Mesodermal cell (in vitro differentiated cells): ENCODE data around the gene TMPRSS6.

ENCODE experiments used
- H3K27ac ChIP-seq: 2 replicates; pipeline ENCODE4 v1.7.0; 2013; ENCODE audit warnings: mild to moderate bottlenecking, low read depth, low read length, moderate library complexity; ENCODE audit not compliant: severe bottlenecking
- H3K36me3 ChIP-seq: 2 replicates; pipeline ENCODE4 v1.7.1; 2013; ENCODE audit warnings: mild to moderate bottlenecking, low read length, moderate library complexity; ENCODE audit not compliant: control insufficient read depth, insufficient read depth
- H3K4me1 ChIP-seq: one replicate; pipeline ENCODE4 v1.7.1; 2013; ENCODE audit warnings: mild to moderate bottlenecking, low read length; ENCODE audit not compliant: insufficient read depth, control insufficient read depth, poor library complexity, severe bottlenecking
- H3K4me3 ChIP-seq: 2 replicates; pipeline ENCODE4 v1.7.0; 2013; ENCODE audit warnings: low read length, control low read depth, mild to moderate bottlenecking; ENCODE audit not compliant: insufficient read depth, poor library complexity, severe bottlenecking; ENCODE audit errors: extremely low read depth
- H3K9me3 ChIP-seq: 2 replicates; pipeline ENCODE4 v1.7.1; 2013; ENCODE audit warnings: mild to moderate bottlenecking, low read length, moderate library complexity; ENCODE audit not compliant: control insufficient read depth
- WGBS, 2 experiments: methylation state at CpG; one replicate each; pipeline ENCODE4 v1.1.5; 2013; ENCODE audit warnings: missing lambda C conversion rate in 2 of 2; ENCODE audit not compliant: insufficient coverage in 2 of 2; 5-methylcytosine and 5-hydroxymethylcytosine counted together

TMPRSS6 gene

GRCh38 chr22:37088108-37088605 lies 21.4 kb downstream of the TMPRSS6 start:
- 39 to 53% methylated on average over 3 to 5 of the region's 6 CpGs for WGBS, 2 experiments
- no peaks in the 10 kb centered on the region for H3K4me1 ChIP-seq
- H3K36me3 ChIP-seq = no peaks in the 10 kb centered on the region
- no peaks in the 10 kb centered on the region for H3K9me3 ChIP-seq
- no peak overlapping the region for H3K4me3 ChIP-seq
- no peak overlapping the region for H3K27ac ChIP-seq

DNA sequence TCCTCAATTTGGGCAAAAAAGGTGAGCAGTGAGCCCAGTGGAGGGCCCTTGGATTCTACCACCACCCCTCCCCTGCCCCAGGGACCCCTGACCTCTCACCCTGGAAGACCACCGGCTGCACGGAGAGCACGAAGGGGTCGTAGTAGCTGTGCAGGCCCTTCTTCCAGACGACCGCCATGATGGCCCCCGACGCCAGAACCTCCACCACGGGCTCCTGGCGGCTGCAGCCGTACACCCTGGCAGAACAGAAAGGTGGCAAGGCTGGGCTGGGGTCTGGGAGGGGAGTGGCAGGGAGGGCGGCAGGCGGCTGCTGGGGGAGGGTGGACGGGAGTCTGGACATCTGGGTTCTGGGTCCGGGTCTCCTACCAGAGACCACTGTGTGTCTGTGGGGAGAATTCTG lies 23.3 kb downstream of the TMPRSS6 start:
- H3K9me3 ChIP-seq = no peaks in the 10 kb centered on the region
- no peaks in the 10 kb centered on the region for H3K4me1 ChIP-seq
- 89% methylated on average over 13 to 14 of the region's 15 CpGs for WGBS, 2 experiments
- no peak overlapping the region for H3K27ac ChIP-seq
- H3K4me3 ChIP-seq = no peak overlapping the region
- no peaks in the 10 kb centered on the region for H3K36me3 ChIP-seq

DNA sequence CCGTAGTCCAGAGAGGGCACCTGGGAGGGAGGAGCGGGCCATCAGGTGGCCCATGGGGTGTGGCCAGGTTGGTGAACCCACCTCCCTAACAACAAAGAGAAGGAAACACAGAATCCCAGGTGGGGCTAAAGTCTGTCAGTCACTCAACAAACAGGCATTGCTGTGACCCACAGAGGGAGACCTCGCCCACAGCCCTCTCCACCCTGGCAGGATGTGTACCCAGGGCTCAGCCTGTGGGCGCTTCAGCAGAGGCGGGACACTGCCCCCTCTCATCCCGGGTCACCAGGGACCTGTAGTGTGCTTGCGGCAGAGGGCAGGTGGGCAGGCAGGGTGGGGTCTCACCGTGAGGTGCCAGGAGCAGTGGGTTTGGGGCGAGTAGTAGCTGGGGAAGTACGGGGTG lies 25.1 kb downstream of the TMPRSS6 start:
- H3K36me3 ChIP-seq = no peaks in the 10 kb centered on the region
- H3K27ac ChIP-seq = no peak overlapping the region
- no peaks in the 10 kb centered on the region for H3K9me3 ChIP-seq
- H3K4me3 ChIP-seq = no peak overlapping the region
- 87 to 89% methylated on average over 6 to 9 of the region's 10 CpGs for WGBS, 2 experiments
- H3K4me1 ChIP-seq = peaks cover 4% of the 10 kb centered on the region

DNA sequence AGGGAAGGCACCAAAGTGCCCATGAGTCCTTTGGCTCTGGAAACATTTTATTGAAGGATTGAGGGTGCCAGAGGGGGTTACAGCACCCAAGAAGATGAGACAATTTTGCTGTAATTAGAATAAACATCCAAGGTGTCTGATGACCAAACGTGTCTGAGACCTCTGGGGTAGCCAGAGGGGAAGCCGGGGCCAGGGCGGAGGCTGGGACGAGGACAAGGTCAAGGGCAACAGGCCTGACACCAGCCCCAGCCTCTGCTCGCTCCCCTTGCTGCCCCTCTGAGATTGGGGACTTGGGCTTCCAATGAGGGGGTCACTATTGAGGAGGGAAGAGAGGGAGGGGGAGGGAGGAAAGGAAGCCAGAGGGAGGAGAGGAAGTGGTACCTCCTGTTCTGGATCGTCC lies 25.6 kb downstream of the TMPRSS6 start:
- Histone ChIP-seq H3K27ac (no peak overlapping the region), H3K4me3 (no peak overlapping the region), H3K36me3 (no peaks in the 10 kb centered on the region), H3K4me1 (peaks cover 4% of the 10 kb centered on the region), H3K9me3 (no peaks in the 10 kb centered on the region)
- WGBS, 2 experiments = 84 to 93% methylated on average over 5 to 6 of the region's 6 CpGs

DNA sequence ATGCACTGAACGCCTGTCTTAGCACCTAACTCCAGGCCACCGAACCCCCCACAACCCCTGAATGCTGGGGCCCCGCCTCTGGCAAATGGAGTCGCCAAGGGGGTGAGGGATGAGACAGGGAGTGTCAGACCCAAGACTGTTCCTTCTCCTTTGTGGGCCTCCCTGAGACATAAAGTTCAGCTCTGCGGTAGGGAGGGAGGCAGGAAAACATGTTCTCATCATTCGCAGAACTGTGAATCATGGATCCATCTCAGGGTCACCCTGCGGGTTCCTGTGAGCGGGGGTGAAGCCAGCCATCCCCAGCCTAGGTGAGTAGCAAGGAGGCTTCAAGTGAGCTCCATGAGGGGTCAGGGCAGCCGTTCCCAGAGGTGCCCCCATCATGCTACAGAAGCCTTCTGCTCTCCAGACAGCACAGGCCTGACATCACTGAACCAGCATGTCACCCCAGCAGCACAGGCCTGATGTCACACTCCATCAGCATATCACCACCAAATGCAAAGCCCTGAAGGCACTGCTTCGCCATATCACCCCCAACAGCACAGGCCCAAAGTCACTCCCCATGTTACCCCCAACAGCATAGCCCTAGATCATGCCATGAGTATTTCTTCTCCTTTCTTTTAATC lies 27.2 kb downstream of the TMPRSS6 start:
- Histone ChIP-seq H3K9me3 (no peaks in the 10 kb centered on the region), H3K4me1 (peaks cover 8% of the 10 kb centered on the region), H3K27ac (no peak overlapping the region), H3K4me3 (no peak overlapping the region), H3K36me3 (no peaks in the 10 kb centered on the region)
- 92 to 94% methylated on average over 6 of the region's 10 CpGs for WGBS, 2 experiments

DNA sequence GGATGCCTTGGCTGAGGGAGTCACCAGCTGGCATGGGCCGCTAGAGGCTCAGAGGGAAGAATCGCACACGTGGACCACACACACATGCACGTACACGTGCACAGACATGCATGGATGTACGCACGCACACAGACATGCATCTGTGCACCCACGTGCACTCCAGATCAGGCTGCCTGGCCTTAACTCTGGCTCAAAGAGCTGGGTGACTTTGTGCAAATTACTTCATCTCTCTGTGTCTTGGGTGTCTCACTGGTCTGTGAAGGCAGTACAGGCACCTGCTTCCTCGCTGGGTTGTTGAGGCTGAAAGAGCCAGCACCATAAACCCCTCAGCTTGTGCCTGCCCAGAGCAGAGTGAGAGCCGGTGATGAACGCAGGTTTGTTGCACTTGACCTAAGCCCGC lies 28.7 kb downstream of the TMPRSS6 start:
- Histone ChIP-seq H3K36me3 (no peaks in the 10 kb centered on the region), H3K9me3 (no peaks in the 10 kb centered on the region), H3K4me3 (no peak overlapping the region), H3K27ac (no peak overlapping the region), H3K4me1 (peaks cover 8% of the 10 kb centered on the region)
- 95% methylated on average over 12 of the region's 12 CpGs for WGBS, 2 experiments

DNA sequence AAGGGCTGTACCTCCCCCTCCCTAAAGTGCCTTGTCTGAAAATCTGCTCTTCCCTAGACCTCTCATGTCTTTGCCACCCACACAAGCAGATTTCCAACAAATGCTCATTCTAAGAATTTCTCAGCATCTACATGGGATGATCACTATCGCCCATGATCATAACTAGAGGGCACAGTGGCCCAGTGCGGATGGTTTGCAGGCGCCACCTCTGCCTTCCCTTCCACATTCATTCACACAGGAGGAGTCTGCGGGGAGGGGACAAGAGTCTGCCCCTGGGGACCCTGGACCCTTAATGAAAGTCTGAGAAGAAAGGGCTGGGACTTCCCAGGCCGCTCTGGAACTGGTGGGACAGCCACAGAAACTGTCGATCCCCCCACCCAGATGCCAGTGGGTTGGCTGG lies 29.1 kb downstream of the TMPRSS6 start:
- no peaks in the 10 kb centered on the region for H3K9me3 ChIP-seq
- no peaks in the 10 kb centered on the region for H3K36me3 ChIP-seq
- H3K4me1 ChIP-seq = peaks cover 8% of the 10 kb centered on the region
- 92 to 94% methylated on average over 2 to 5 of the region's 6 CpGs for WGBS, 2 experiments
- H3K27ac ChIP-seq = no peak overlapping the region
- H3K4me3 ChIP-seq = no peak overlapping the region

- WGBS, 2 experiments = 72 to 75% methylated on average over 14 to 15 of the region's 15 CpGs
- Histone ChIP-seq H3K4me3 (no peak overlapping the region), H3K4me1 (peaks cover 8% of the 10 kb centered on the region), H3K36me3 (no peaks in the 10 kb centered on the region), H3K9me3 (no peaks in the 10 kb centered on the region), H3K27ac (no peak overlapping the region)
These were observed 29.8 kb downstream of the TMPRSS6 start for GRCh38 chr22:37079668-37080171.

DNA sequence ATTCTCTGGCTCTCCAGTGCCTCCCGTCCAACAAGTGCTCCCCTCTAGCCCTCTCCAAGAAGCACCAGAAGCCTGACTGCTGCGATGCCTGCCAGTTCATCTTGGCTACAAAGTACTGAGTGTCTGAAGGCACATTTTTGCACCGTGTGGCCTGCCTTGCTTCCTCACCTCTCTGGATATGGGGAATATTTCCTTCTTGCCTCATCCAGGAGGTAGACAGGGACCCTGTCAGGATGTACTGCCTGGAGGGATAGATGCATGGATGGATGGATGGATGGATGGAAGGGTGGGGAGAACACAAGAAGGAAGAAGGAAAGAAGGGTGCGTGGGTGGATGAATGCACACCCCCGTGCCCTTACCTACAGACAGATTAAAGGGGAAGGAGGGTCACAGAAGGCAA lies 30.4 kb downstream of the TMPRSS6 start:
- H3K9me3 ChIP-seq = no peaks in the 10 kb centered on the region
- H3K4me1 ChIP-seq = peaks cover 8% of the 10 kb centered on the region
- H3K27ac ChIP-seq = no peak overlapping the region
- H3K4me3 ChIP-seq = no peak overlapping the region
- 80 to 83% methylated on average over 2 to 4 of the region's 5 CpGs for whole genome bisulfite sequencing, 2 experiments
- H3K36me3 ChIP-seq = no peaks in the 10 kb centered on the region

DNA sequence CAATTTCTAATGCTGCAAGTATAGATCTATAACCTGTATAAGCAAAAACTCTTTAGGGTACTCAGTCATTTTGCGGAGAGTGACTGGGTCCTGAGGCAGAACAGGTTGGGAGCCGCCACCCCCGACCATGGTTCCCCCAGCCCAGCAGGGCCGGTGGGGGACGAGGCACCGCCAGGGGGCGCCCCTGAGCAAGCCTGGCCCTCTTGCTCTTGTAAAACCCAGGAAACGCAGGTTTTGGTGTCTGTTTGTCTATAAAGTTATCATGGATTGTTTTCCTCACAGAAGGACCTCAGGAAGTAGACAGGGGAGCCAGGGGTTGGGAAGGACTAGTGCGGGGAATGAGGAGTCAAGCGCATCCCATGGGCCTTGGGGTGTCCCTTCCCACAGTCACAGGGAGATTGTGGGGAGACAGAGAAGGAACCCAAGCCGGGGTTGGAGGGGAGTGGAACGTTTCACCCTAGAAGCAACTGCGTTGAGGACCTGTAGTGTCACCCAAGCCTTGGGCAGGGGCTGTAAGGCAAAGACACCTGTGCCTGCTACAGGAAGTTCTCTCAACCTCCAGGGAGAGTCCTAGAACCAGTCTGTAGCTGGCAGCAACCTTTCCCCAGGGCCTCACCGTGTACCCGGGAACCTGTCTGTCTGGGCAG lies 31.6 kb downstream of the TMPRSS6 start:
- no peaks in the 10 kb centered on the region for H3K9me3 ChIP-seq
- no peak overlapping the region for H3K27ac ChIP-seq
- H3K4me3 ChIP-seq = no peak overlapping the region
- H3K36me3 ChIP-seq = no peaks in the 10 kb centered on the region
- H3K4me1 ChIP-seq = peaks cover 8% of the 10 kb centered on the region
- 42 to 49% methylated on average over 12 to 13 of the region's 15 CpGs for WGBS, 2 experiments

DNA sequence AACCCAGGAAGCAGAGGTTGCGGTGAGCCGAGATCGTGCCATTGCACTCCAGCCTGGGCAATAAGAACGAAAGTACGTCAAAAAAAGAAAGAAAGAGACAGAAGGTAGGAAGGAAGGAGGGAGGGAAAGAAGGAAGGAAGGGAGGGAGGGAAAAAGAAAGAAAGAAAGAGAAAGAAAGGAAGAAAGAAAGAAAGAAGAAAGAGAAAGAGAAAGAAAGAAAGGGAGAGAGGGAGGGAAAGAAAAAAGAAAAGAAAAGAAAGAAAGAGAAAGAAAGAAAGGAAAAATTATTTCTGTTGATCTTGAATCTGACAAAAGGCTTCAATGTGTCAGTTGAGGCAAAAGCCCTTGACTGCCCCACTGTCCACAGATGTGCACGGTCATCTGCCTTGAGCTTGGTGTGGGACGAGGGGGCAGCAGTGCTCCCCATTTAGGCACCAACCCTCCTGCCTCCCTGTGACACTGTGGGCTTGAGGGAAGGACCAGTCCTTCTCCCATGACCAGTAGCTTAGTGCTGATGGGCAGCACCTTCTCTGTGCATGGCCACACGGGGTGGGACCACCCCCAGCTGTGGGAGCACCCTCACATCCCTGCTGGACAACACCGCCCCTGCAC lies 33.6 kb downstream of the TMPRSS6 start:
- Histone ChIP-seq H3K27ac (no peak overlapping the region), H3K9me3 (no peaks in the 10 kb centered on the region), H3K4me3 (no peak overlapping the region), H3K36me3 (no peaks in the 10 kb centered on the region), H3K4me1 (peaks cover 8% of the 10 kb centered on the region)
- WGBS, 2 experiments = 87 to 94% methylated on average over 8 to 9 of the region's 9 CpGs
